K562 (cell line): ENCODE results near the gene KCNB1. TPM values are rescaled to one million over a fixed set of nuclear protein-coding genes. Genes with fewer than 3 reads are reported as not detected.

Source experiments
- BCOR ChIP-seq: fragments of 450-650 bp; IDR thresholded peaks from 2 replicates; pipeline ENCODE4 v1.6.1; 2016
- CBX2 ChIP-seq: fragments of 200-600 bp; sonication (generic); IDR thresholded peaks from one replicate; pipeline ENCODE4 v1.6.1; 2012; ENCODE audit warnings: mild to moderate bottlenecking, low read length, inconsistent platforms; ENCODE audit not compliant: insufficient read depth, poor library complexity, severe bottlenecking
- HLTF ChIP-seq: fragments of 450-650 bp; IDR thresholded peaks from 2 replicates; pipeline ENCODE4 v1.6.1; 2016
- MED1 ChIP-seq: sonication (generic); formaldehyde crosslinking; IDR thresholded peaks from 2 replicates; pipeline ENCODE4 v1.8.1; 2023; ENCODE audit warnings: missing genetic modification reagents, borderline replicate concordance
- SIN3B ChIP-seq: fragments of 450-650 bp; IDR thresholded peaks from 2 replicates; pipeline ENCODE4 v1.6.1; 2017; ENCODE audit warnings: low read depth, mild to moderate bottlenecking, moderate library complexity
- SMAD3 ChIP-seq: fragments of 450-650 bp; formaldehyde crosslinking; conservative IDR thresholded peaks from 2 replicates; pipeline ENCODE4 v1.4.0; 2020; ENCODE audit warnings: mild to moderate bottlenecking
- SOX6 ChIP-seq: fragments of 450-650 bp; IDR thresholded peaks from 2 replicates; pipeline ENCODE4 v1.6.1; 2014; ENCODE audit warnings: mild to moderate bottlenecking
- TEAD4 ChIP-seq, 2 experiments: sonication (generic) in 1 of 2; formaldehyde crosslinking in 1 of 2; IDR thresholded peaks; 2 replicates each; pipeline versions ENCODE4 v1.6.1 to v1.8.0; 2012 to 2022; ENCODE audit warnings: borderline replicate concordance in 1 of 2, inconsistent platforms in 1 of 2, low read length in 1 of 2, mild to moderate bottlenecking in 1 of 2, missing genetic modification reagents in 1 of 2
- ZBTB7A ChIP-seq: IDR thresholded peaks from 2 replicates; pipeline ENCODE4 v1.6.1; 2011; ENCODE audit warnings: low read depth, mild to moderate bottlenecking, low read length, moderate library complexity, borderline replicate concordance; ENCODE audit not compliant: control insufficient read depth
- polyA plus RNA-seq, 8 experiments: library from polyadenylated mRNA; depleted of rRNA in 4 of 8; stranded (reverse) in 5 of 8; unstranded in 3 of 8; fragments of >200 nt; fragmentation: Nextera tagmentation in 2 of 8; fragmentation: Illumina TruSeq in 1 of 8; extraction: Ambion mirVana in 2 of 8; extraction: Trizol in 1 of 8; gene quantifications; 2 replicates each; pipeline versions ENCODE4 v1.2.1 to v1.2.3, GENCODE V29; 2011 to 2014; ENCODE audit warnings: inconsistent platforms in 1 of 8, missing spikeins in 1 of 8
- total RNA-seq, 7 experiments: library from RNA; depleted of rRNA in 6 of 7; stranded (reverse); fragments of >200 nt in 6 of 7; fragmentation: Illumina TruSeq in 2 of 7; extraction: Trizol in 2 of 7; gene quantifications; 2 replicates each; pipeline versions ENCODE4 v1.2.1 to v1.2.3, GENCODE V29; 2011 to 2021; ENCODE audit warnings: low replicate concordance in 1 of 7
- TF ChIP-seq, protein P1 (sequence below), 2 experiments: IDR thresholded peaks; 2 replicates each; pipeline ENCODE4 v1.6.1; 2012; ENCODE audit warnings: improper control_type of control experiment in 2 of 2, low read depth in 2 of 2, low read length in 2 of 2, borderline replicate concordance in 1 of 2
- TF ChIP-seq, protein P2 (sequence below): fragments of 450-650 bp; formaldehyde crosslinking; IDR thresholded peaks from 2 replicates; pipeline ENCODE4 v1.4.0; 2020; ENCODE audit warnings: mild to moderate bottlenecking, moderate library complexity
- TF ChIP-seq, protein P3 (sequence below): conservative IDR thresholded peaks from 2 replicates; pipeline ENCODE4 v1.6.1; 2011; ENCODE audit warnings: low read depth, mild to moderate bottlenecking, low read length; ENCODE audit not compliant: control insufficient read depth

Gene KCNB1
- total and polyA plus RNA-seq, 9 of the 15 experiments (the other 6 are each of a cell fraction or from before 2014, with no cell fraction given) = 0.01 to 0.06 TPM; not detected in 7

DNA sequence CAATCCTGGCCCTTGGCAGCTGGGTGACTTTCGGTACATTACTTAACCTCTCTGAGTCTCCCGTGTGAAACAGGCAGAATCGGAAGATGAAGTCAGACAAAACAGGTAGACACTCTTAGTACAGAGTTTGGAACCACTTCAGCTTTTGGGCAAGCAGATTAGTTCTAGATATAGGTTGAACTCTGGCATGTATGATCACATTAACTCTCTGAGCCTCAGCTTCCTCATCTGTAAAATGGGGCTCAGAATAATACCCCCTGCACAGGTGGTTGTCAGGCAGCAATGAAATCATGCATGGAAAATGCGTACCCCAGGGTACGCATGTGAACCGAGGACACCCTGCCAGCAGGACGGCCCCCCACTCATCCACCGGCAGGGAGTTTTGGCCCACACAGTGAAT, 87.7 kb downstream of the KCNB1 start (continued):
- TF ChIP-seq, protein P1, sequence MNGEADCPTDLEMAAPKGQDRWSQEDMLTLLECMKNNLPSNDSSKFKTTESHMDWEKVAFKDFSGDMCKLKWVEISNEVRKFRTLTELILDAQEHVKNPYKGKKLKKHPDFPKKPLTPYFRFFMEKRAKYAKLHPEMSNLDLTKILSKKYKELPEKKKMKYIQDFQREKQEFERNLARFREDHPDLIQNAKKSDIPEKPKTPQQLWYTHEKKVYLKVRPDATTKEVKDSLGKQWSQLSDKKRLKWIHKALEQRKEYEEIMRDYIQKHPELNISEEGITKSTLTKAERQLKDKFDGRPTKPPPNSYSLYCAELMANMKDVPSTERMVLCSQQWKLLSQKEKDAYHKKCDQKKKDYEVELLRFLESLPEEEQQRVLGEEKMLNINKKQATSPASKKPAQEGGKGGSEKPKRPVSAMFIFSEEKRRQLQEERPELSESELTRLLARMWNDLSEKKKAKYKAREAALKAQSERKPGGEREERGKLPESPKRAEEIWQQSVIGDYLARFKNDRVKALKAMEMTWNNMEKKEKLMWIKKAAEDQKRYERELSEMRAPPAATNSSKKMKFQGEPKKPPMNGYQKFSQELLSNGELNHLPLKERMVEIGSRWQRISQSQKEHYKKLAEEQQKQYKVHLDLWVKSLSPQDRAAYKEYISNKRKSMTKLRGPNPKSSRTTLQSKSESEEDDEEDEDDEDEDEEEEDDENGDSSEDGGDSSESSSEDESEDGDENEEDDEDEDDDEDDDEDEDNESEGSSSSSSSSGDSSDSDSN (IDR thresholded peaks at IDR 0.05; ENCODE audit: borderline replicate concordance in 1 of 2, low read depth in 2 of 2, low read length in 2 of 2) = no peak
- TF ChIP-seq SIN3B (no peak), MED1 (CRISPR knock-in tag) (no peak), HLTF (no peak), ZBTB7A (no peak), BCOR (peak; percentile 68; the same call in 1 of the 2 replicates), SOX6 (no peak), CBX2 (no peak), SMAD3 (CRISPR knock-in tag) (no peak), TEAD4 (IDR thresholded peaks at IDR 0.05; ENCODE audit: low read length) (no peak), TEAD4 (CRISPR knock-in tag; IDR thresholded peaks at IDR 0.05; ENCODE audit: borderline replicate concordance) (no peak)
- TF ChIP-seq, protein P2, sequence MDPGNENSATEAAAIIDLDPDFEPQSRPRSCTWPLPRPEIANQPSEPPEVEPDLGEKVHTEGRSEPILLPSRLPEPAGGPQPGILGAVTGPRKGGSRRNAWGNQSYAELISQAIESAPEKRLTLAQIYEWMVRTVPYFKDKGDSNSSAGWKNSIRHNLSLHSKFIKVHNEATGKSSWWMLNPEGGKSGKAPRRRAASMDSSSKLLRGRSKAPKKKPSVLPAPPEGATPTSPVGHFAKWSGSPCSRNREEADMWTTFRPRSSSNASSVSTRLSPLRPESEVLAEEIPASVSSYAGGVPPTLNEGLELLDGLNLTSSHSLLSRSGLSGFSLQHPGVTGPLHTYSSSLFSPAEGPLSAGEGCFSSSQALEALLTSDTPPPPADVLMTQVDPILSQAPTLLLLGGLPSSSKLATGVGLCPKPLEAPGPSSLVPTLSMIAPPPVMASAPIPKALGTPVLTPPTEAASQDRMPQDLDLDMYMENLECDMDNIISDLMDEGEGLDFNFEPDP (CRISPR knock-in tag) = no peak
- TF ChIP-seq, protein P3, sequence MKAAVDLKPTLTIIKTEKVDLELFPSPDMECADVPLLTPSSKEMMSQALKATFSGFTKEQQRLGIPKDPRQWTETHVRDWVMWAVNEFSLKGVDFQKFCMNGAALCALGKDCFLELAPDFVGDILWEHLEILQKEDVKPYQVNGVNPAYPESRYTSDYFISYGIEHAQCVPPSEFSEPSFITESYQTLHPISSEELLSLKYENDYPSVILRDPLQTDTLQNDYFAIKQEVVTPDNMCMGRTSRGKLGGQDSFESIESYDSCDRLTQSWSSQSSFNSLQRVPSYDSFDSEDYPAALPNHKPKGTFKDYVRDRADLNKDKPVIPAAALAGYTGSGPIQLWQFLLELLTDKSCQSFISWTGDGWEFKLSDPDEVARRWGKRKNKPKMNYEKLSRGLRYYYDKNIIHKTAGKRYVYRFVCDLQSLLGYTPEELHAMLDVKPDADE = no peak
